EL (cell line): ENCODE data around the gene KCP.
A peak's percentile ranks its signal among the peaks of the same experiment; 100 is the strongest.
"Not testable (repeated sequence)": the region's sequence is repeated elsewhere in the genome, so short reads cannot be mapped to it uniquely, and the experiment has no call there.

Experiments
- DNase-seq: peaks from one replicate; pipeline ENCODE4 v3.0.0-alpha.2; 2016

Gene KCP

GRCh38 chr7:128910569-128910945 is at the start of gene KCP:
KCP (minus strand) TSS chr7:128910709; CDS start chr7:128910676, 33 bp downstream.
- no peak for DNase-seq

- no peak for DNase-seq
These were observed 48.8 kb upstream of the KCP start for GRCh38 chr7:128959296-128959695.

- DNase-seq, result no peak
These were observed 45.5 kb upstream of the KCP start for GRCh38 chr7:128955981-128956380.

- DNase-seq, result peak; percentile 48
These were observed 44.6 kb upstream of the KCP start for GRCh38 chr7:128954830-128955802.

- DNase-seq, result no peak
These were observed 43.6 kb upstream of the KCP start for GRCh38 chr7:128954150-128954549.

GRCh38 chr7:128951296-128951695 is 40.8 kb upstream of the KCP start:
- no peak for DNase-seq

- no peak for DNase-seq
These were observed 38.7 kb upstream of the KCP start for GRCh38 chr7:128948976-128949760.

GRCh38 chr7:128948312-128948973 is 37.9 kb upstream of the KCP start:
- DNase-seq, result no peak

GRCh38 chr7:128947854-128948253 is 37.3 kb upstream of the KCP start:
- peak; percentile 33 for DNase-seq

GRCh38 chr7:128946936-128947830 is 36.7 kb upstream of the KCP start:
- DNase-seq, result no peak

- DNase-seq, result no peak
These were observed 35.3 kb upstream of the KCP start for GRCh38 chr7:128945668-128946366.

- no peak for DNase-seq
These were observed 34.2 kb upstream of the KCP start for GRCh38 chr7:128944487-128945236.

GRCh38 chr7:128943251-128943650 is 32.7 kb upstream of the KCP start:
- not testable (repeated sequence) for DNase-seq

- DNase-seq, result no peak
These were observed 31.5 kb upstream of the KCP start for GRCh38 chr7:128941946-128942526.

- DNase-seq, result no peak
These were observed 30.9 kb upstream of the KCP start for GRCh38 chr7:128941323-128941890.

- DNase-seq, result no peak
These were observed 30.2 kb upstream of the KCP start for GRCh38 chr7:128940494-128941322.

GRCh38 chr7:128939861-128940410 is 29.4 kb upstream of the KCP start:
- DNase-seq, result no peak

GRCh38 chr7:128939075-128939860 is 28.8 kb upstream of the KCP start:
- DNase-seq, result no peak
